PC-3 (cell line): ENCODE results near the gene JPT2. TPM values are rescaled to one million over a fixed set of nuclear protein-coding genes. Genes with fewer than 3 reads are reported as not detected.
A peak's percentile ranks its signal among the peaks of the same experiment; 100 is the strongest.

ENCODE experiments used
- ATAC-seq: fragments of 200-7000 bp; cut with Tn5 transposase; 2 replicates; pipeline ENCODE4 v1.9.1; 2020; ENCODE audit warnings: mild to moderate bottlenecking, moderate library complexity
- BruUV-seq: library from RNA; stranded (reverse); fragments of 400-500 nt; replicated peaks from 2 replicates; lab custom pipeline; 2021; lab: Mats Ljungman, UMichigan
- CTCF ChIA-PET: fragments of 300-600 bp; sonication (Branson Sonifier 250); formaldehyde crosslinking; loops from one replicate; lab custom pipeline; 2022; ENCODE audit warnings: antibody characterized with exemption; lab: Charles Lee
- POLR2A ChIA-PET: fragments of 300-600 bp; sonication (Branson Sonifier 250); formaldehyde crosslinking; loops from one replicate; lab custom pipeline; 2022; ENCODE audit warnings: antibody characterized with exemption; ENCODE audit not compliant: unreplicated experiment; lab: Charles Lee
- DNase-seq: peaks from one replicate; pipeline ENCODE4 v3.0.0-alpha.2; 2015
- H2AFZ ChIP-seq: fragments of 300-600 bp; sonication (generic); 2 replicates; pipeline ENCODE4 v1.6.0; 2016; ENCODE audit warnings: antibody characterized with exemption, low read length
- H3F3A ChIP-seq: fragments of 300-600 bp; sonication (generic); one replicate; pipeline ENCODE4 v1.6.0; 2017; ENCODE audit warnings: antibody characterized with exemption, low read length, control low read depth, mild to moderate bottlenecking; ENCODE audit not compliant: unreplicated experiment
- H3K27ac ChIP-seq: fragments of 300-600 bp; sonication (generic); 2 replicates; pipeline ENCODE4 v1.5.1; 2016; ENCODE audit warnings: mild to moderate bottlenecking, low read length
- H3K27me3 ChIP-seq: fragments of 300-600 bp; sonication (generic); 2 replicates; pipeline ENCODE4 v1.6.1; 2016; ENCODE audit warnings: low read length, mixed read lengths
- H3K36me3 ChIP-seq: fragments of 300-600 bp; sonication (generic); 2 replicates; pipeline ENCODE4 v1.6.1; 2016; ENCODE audit warnings: low read depth, mixed run types, low read length, mixed read lengths
- H3K4me1 ChIP-seq: fragments of 300-600 bp; sonication (generic); 2 replicates; pipeline ENCODE4 v1.5.1; 2016; ENCODE audit warnings: low read length; ENCODE audit not compliant: insufficient read depth
- H3K4me2 ChIP-seq: fragments of 300-600 bp; sonication (generic); 2 replicates; pipeline ENCODE4 v1.6.0; 2016; ENCODE audit warnings: low read length
- H3K4me3 ChIP-seq: fragments of 300-600 bp; sonication (generic); 2 replicates; pipeline ENCODE4 v1.5.1; 2016; ENCODE audit warnings: mild to moderate bottlenecking, low read length, mixed read lengths
- H3K79me2 ChIP-seq: fragments of 300-600 bp; sonication (generic); 2 replicates; pipeline ENCODE4 v1.6.1; 2017; ENCODE audit warnings: low read length, mixed read lengths
- H3K9ac ChIP-seq: fragments of 300-600 bp; sonication (generic); 2 replicates; pipeline ENCODE4 v1.6.0; 2016; ENCODE audit warnings: mild to moderate bottlenecking, low read length
- H3K9me2 ChIP-seq: fragments of 300-600 bp; sonication (generic); replicated peaks from 2 replicates; pipeline ENCODE4 v1.6.1; 2016; ENCODE audit warnings: mixed run types, low read length, mixed read lengths
- H3K9me3 ChIP-seq: fragments of 300-600 bp; sonication (generic); 2 replicates; pipeline ENCODE4 v1.6.1; 2016; ENCODE audit warnings: low read length, mixed read lengths
- H4K20me1 ChIP-seq: fragments of 300-600 bp; sonication (generic); 2 replicates; pipeline ENCODE4 v1.6.1; 2016; ENCODE audit warnings: low read length, mixed read lengths
- CTCF ChIP-seq: fragments of 300-600 bp; sonication (generic); conservative IDR thresholded peaks from 2 replicates; pipeline ENCODE4 v1.5.1; 2017; ENCODE audit warnings: antibody characterized with exemption, low read depth, mild to moderate bottlenecking, low read length
- EZH2 ChIP-seq: fragments of 300-600 bp; sonication (generic); IDR thresholded peaks from one replicate; pipeline ENCODE4 v1.6.1; 2017; ENCODE audit warnings: antibody characterized with exemption, mild to moderate bottlenecking, low read length; ENCODE audit not compliant: unreplicated experiment
- EZH2phosphoT487 ChIP-seq: fragments of 300-600 bp; sonication (generic); IDR thresholded peaks from 2 replicates; pipeline ENCODE4 v1.6.1; 2018; ENCODE audit warnings: mild to moderate bottlenecking, antibody characterized with exemption, low read length, borderline replicate concordance
- intact Hi-C: fragments of 100-400 bp; cut with micrococcal nuclease; formaldehyde crosslinking; loops from 2 replicates; pipeline ENCODE4 v1.9.0; 2023
- total RNA-seq: library from RNA; depleted of rRNA; stranded (reverse); fragments of >200 nt; gene quantifications from 2 replicates; pipeline ENCODE4 v1.2.3, GENCODE V29; 2014

JPT2 gene
- total RNA-seq, 1 experiment from 2014 or later = 85.2 TPM

- 0 out of 2 replicates have a peak, but pooled peaks cover 5% of the 10 kb centered on the region for H4K20me1 ChIP-seq
- DNase-seq (peak; percentile 6), ATAC-seq (no peak)
- ChIA-PET POLR2A (no interaction called here), CTCF (no interaction called here)
- BruUV-seq = no TSS peak
- H3K9me3 ChIP-seq = no peaks in the 10 kb centered on the region
- no peaks in the 10 kb centered on the region for H3K9me2 ChIP-seq
- H3K9ac ChIP-seq = no peak overlapping the region
- H3F3A ChIP-seq = peaks cover 12% of the 10 kb centered on the region
- TF ChIP-seq EZH2 (no peak), EZH2phosphoT487 (no peak), CTCF (no peak)
- H3K36me3 ChIP-seq = peaks cover 18% of the 10 kb centered on the region
- H3K27me3 ChIP-seq = no peaks in the 10 kb centered on the region
- peaks cover 8% of the 10 kb centered on the region for H3K4me1 ChIP-seq
- no peak overlapping the region for H3K27ac ChIP-seq
- H3K79me2 ChIP-seq = peaks cover 17% of the 10 kb centered on the region; the same call in 1 of the 2 replicates
- no peak overlapping the region for H3K4me2 ChIP-seq
- intact Hi-C loops = no loop called here
- H2AFZ ChIP-seq = no peak overlapping the region
- no peak overlapping the region for H3K4me3 ChIP-seq
These were observed 26.7 kb upstream of the JPT2 start for GRCh38 chr16:1651094-1651973.

- CTCF ChIA-PET = no interaction called here
These were observed 26.1 kb upstream of the JPT2 start for GRCh38 chr16:1651974-1652312.

More at GRCh38 chr16:1651974-1652312, 26.1 kb upstream of the JPT2 start:
- H3K4me1 ChIP-seq = peaks cover 2% of the 10 kb centered on the region
- no peak overlapping the region for H3K9ac ChIP-seq
- H3K27me3 ChIP-seq = no peaks in the 10 kb centered on the region
- H3K27ac ChIP-seq = no peak overlapping the region
- peaks cover 18% of the 10 kb centered on the region for H3K36me3 ChIP-seq
- POLR2A ChIA-PET = no interaction called here
- no peaks in the 10 kb centered on the region for H3K9me3 ChIP-seq
- H3K4me3 ChIP-seq = no peak overlapping the region
- no peak for DNase-seq
- H4K20me1 ChIP-seq = 0 out of 2 replicates have a peak, but pooled peaks cover 5% of the 10 kb centered on the region
- intact Hi-C loops = no loop called here
- no peak overlapping the region for H3K4me2 ChIP-seq
- H2AFZ ChIP-seq = no peak overlapping the region
- no peaks in the 10 kb centered on the region for H3K9me2 ChIP-seq
- peaks cover 12% of the 10 kb centered on the region; the same call in 1 of the 2 replicates for H3K79me2 ChIP-seq
- TF ChIP-seq EZH2 (no peak), CTCF (no peak), EZH2phosphoT487 (no peak)
- BruUV-seq = no TSS peak
- ATAC-seq = no peak
- H3F3A ChIP-seq = peaks cover 12% of the 10 kb centered on the region
